Measurements from ENCODE around the gene PDE4B. TPM values are rescaled to one million over a fixed set of nuclear protein-coding genes. Genes with fewer than 3 reads are reported as not detected.
"Not testable (repeated sequence)": the region's sequence is repeated elsewhere in the genome, so short reads cannot be mapped to it uniquely, and the experiment has no call there.

The PDE4B gene
- total RNA-seq, 2 donors from 2014 or later = 60.3 to 78.5 TPM

DNA sequence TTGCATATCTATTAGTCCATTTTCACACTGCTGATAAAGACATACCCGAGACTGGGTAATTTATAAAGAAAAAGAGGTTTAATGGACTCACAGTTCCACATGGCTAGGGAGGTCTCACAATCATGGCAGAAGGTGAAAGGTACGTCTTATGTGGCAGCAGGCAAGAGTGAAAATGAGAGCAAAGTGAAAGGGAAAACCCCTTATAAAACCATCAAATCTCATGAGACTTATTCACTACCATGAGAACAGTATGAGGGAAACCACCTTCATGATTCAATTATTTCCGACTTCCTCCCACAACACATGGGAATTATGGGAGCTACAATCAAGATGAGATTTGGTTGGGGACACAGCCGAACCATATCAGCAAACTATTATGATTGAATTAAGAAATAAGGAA lies 335.9 kb downstream of the PDE4B start:
- H3K4me3 Mint-ChIP-seq; H3K36me3 Mint-ChIP-seq (ENCODE audit: low read depth); H3K4me1 Mint-ChIP-seq; H3K27me3 Mint-ChIP-seq; H3K9me3 Mint-ChIP-seq; H3K27ac Mint-ChIP-seq: not testable (repeated sequence)
- ATAC-seq (replicated peaks) = peak; percentile 87

DNA sequence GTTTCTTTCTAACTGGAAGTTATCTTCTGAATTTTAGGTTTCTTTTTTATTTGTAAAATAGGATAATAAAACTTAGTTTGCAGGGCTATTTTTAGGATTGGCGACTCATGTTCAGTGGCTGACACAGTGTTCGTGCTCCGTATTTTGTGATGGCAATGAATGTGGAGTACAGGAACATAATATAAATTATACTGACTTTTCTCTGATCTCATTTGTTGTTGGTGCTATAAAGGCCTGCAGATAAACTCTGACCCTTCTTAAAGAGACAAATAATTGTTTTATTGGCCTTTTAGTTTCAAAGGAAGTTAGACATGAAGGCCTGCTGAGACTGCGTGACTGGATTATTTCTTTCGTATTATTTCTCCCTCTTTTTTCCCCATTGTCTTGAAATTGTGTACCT lies 339.6 kb downstream of the PDE4B start:
- Mint-ChIP-seq H3K27ac (no peak overlapping the region), H3K9me3 (peaks cover 4% of the 10 kb centered on the region), H3K4me3 (no peak overlapping the region), H3K4me1 (peaks cover 14% of the 10 kb centered on the region), H3K36me3 (ENCODE audit: low read depth) (no peaks in the 10 kb centered on the region), H3K27me3 (peaks cover 14% of the 10 kb centered on the region)
- no peak for ATAC-seq (replicated peaks)

DNA sequence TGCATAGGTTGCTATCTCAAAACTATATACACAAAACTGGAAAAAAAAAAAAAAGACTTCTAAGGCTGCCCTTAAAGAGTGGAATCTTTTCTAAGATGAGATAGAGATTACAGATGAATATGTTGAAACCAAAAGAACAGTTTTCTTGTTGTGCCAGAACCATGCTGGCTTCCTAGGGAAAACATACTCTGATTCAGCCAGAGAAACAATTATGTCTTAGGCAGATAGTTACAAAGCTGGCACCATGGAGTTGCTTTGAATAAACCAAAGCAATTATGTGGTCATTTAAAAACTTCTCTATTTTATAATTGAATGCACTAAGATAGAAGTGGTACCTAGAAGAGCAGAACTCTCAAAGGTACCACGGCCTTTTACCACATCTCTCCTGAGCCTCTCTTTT lies 341.3 kb downstream of the PDE4B start:
- H3K9me3 Mint-ChIP-seq = no peaks in the 10 kb centered on the region
- peaks cover 14% of the 10 kb centered on the region for H3K27me3 Mint-ChIP-seq
- no peak overlapping the region for H3K27ac Mint-ChIP-seq
- H3K4me1 Mint-ChIP-seq = peaks cover 9% of the 10 kb centered on the region
- no peak overlapping the region for H3K4me3 Mint-ChIP-seq
- H3K36me3 Mint-ChIP-seq (ENCODE audit: low read depth) = no peaks in the 10 kb centered on the region
- ATAC-seq (replicated peaks) = no peak

DNA sequence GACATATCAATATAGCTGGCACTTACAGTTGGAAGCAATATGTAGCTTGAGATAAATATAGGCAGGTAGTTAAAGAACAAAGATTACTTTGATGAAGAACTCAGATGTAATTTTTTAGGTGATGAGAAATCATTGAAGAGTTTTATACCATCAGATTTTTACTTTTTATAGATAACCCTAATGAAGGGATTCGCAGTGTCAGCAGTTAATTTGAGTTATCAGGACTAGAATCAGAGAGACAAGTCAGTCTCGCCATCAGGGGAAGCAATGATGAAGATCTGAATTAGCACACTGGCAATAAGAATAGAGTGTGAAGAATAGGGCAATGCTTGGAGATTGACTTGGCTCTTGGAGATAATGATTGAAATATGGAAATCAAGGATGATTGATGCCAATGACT lies 342.5 kb downstream of the PDE4B start:
- peaks cover 14% of the 10 kb centered on the region for H3K27me3 Mint-ChIP-seq
- ATAC-seq (replicated peaks) = no peak
- H3K27ac Mint-ChIP-seq = no peak overlapping the region
- no peaks in the 10 kb centered on the region for H3K36me3 Mint-ChIP-seq (ENCODE audit: low read depth)
- no peaks in the 10 kb centered on the region for H3K9me3 Mint-ChIP-seq
- H3K4me3 Mint-ChIP-seq = no peak overlapping the region
- H3K4me1 Mint-ChIP-seq = peaks cover 9% of the 10 kb centered on the region

DNA sequence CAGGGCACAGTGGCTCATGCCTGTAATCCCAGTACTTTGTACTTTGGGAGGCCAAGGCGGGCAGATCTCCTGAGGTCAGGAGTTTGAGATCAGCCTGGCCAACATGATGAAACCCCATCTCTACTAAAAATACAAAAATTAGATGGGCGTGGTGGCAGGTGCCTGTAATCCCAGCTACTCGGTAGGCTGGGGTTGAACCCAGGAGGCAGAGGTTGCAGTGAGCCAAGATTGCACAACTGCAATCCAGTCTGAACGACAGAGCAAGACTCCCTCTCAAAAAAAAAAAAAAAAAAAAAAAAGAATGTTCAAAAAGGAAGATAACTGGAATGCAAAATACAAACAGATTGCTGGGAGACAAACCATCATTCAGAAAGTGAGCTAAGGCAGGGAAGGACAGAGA lies 343.7 kb downstream of the PDE4B start:
- H3K27ac Mint-ChIP-seq; H3K4me1 Mint-ChIP-seq; H3K9me3 Mint-ChIP-seq; H3K36me3 Mint-ChIP-seq (ENCODE audit: low read depth); ATAC-seq (replicated peaks); H3K4me3 Mint-ChIP-seq: not testable (repeated sequence)
- peaks cover 14% of the 10 kb centered on the region for H3K27me3 Mint-ChIP-seq

DNA sequence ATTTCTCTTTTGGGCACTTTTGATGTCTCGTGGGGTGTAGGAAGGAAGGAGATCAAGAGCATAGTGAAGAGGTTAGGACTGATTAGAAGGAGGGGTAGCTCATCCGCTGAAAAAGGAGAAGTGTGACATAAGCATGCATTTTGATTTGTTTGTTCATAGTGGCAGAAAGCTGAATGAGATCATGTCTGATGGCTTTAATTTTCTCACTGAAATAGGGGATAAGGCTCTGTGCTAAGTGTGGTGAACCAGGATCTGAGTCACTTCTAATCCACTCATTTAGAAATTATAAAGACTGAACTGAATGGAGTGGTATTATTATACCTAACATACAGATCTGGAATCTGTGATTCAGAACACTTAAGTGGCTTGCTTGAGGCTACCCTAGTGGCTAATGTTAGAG lies 344.5 kb downstream of the PDE4B start:
- Mint-ChIP-seq H3K4me1 (peaks cover 9% of the 10 kb centered on the region), H3K27me3 (peaks cover 14% of the 10 kb centered on the region), H3K9me3 (no peaks in the 10 kb centered on the region), H3K36me3 (ENCODE audit: low read depth) (no peaks in the 10 kb centered on the region), H3K4me3 (no peak overlapping the region), H3K27ac (no peak overlapping the region)
- peak; percentile 96 for ATAC-seq (replicated peaks)

DNA sequence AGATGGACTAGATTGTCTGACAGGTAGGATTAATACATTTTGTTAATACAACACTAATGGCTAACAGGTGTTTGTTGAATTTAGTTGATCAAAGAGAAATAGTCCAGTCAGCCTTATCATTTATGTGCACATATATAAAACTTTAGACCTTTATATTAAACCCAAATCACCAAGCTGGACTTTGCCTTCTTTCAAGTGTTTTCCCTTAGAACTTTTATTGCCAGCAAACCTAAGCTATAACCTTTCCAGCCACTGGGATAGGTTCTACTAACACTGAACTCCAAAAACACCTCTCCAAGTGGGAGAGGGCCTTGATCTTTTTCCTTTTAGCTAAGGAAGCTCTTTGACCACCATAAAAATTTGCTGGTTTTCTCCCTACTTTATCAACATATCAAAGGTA lies 345.9 kb downstream of the PDE4B start:
- Mint-ChIP-seq H3K27me3 (peaks cover 14% of the 10 kb centered on the region), H3K27ac (no peak overlapping the region), H3K9me3 (no peaks in the 10 kb centered on the region), H3K4me3 (no peak overlapping the region), H3K36me3 (ENCODE audit: low read depth) (no peaks in the 10 kb centered on the region), H3K4me1 (peaks cover 9% of the 10 kb centered on the region)
- ATAC-seq (replicated peaks) = no peak

DNA sequence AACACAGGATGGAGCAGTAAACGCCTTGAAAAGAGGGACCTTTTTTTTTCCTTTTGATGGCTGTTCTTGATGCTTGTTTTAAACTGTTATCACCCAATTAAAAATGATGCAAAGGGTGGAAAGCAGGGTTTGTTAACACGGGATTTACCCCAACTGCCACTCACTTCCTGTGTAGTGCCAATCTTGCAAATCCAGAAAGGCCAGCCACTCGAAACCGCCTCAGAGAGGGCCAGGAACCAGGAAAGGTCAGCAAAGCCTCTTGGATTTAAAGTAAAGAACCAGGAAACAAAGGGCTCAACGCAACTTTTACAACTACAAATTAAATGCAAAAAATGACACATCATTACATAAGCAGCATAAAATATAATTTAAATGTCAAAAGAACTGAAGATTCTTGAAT lies 347.4 kb downstream of the PDE4B start:
- peaks cover 10% of the 10 kb centered on the region for H3K27me3 Mint-ChIP-seq
- no peaks in the 10 kb centered on the region for H3K36me3 Mint-ChIP-seq (ENCODE audit: low read depth)
- no peak overlapping the region for H3K4me3 Mint-ChIP-seq
- no peaks in the 10 kb centered on the region for H3K9me3 Mint-ChIP-seq
- ATAC-seq (replicated peaks) = no peak
- H3K27ac Mint-ChIP-seq = no peak overlapping the region
- H3K4me1 Mint-ChIP-seq = peaks cover 9% of the 10 kb centered on the region

DNA sequence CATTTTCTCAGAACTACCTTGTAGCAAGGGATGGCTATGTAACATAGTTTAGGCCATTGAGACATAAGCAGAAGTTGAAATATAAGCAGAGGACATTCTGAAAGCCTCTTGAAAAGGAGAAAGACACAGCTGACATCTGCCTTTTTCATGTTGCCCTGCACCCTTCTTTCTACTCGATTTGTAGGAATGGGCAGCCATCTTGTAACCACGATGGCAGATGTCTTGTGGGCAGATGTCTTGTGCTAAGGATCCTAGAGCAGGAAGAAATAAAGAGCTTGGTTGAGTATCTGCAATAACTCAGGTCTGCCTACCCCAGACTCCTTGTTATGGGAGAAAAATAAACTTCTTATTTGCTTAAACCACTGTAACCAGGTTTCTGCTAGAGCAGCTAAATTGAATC lies 351.0 kb downstream of the PDE4B start:
- Mint-ChIP-seq H3K27me3 (no peaks in the 10 kb centered on the region), H3K4me1 (no peaks in the 10 kb centered on the region), H3K27ac (no peak overlapping the region), H3K4me3 (no peak overlapping the region), H3K36me3 (ENCODE audit: low read depth) (no peaks in the 10 kb centered on the region), H3K9me3 (no peaks in the 10 kb centered on the region)
- no peak for ATAC-seq (replicated peaks)

DNA sequence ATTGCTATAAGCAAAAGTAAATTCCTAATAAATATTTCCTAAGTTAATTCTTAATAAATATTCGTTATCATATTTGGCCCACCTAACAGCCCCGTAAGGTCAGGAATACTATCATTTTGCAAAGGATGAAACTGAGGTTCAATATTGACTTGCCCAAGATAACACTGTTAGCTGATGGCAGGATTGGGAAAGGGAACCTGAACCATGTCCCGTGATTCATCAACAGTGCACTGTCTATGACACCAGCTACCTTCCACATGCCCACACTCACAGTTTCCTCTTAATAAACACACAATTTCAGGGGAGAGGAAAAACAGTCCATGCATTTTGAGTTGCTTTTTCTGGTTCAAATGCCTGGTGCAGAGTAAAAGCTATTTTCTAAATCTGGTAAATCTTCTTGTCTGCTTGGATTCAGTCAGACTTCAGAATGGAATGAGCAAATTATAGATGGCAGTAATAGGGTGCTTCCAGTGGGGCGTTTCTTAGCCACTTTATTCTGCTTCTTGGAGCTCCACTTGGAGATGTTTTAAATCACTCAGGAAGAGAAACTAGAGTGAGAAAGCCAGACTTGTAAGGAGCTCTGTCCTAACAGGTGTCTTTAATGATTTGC lies 354.6 kb downstream of the PDE4B start:
- Mint-ChIP-seq H3K9me3 (no peaks in the 10 kb centered on the region), H3K27me3 (peaks cover 9% of the 10 kb centered on the region), H3K4me3 (no peak overlapping the region), H3K4me1 (no peaks in the 10 kb centered on the region), H3K27ac (no peak overlapping the region), H3K36me3 (ENCODE audit: low read depth) (no peaks in the 10 kb centered on the region)
- ATAC-seq (replicated peaks) = no peak

DNA sequence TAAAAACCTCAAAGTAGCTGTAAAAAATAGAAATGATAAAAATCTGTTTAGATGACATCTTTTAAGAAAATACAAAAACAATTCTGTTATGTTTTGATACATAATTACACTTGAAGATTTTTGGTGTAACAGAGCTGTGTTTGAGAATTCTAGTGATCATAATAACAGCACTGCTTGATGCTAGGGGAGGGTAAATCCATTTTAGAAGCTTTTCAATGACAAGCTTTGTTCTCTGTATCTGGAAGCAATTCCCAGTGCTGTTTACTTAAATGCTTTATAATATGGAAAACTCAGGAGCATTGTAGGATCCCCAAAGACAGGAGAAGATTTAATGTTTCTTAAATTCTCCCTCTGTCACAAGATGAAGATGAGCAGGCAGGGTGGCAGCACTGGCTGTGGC lies 359.3 kb downstream of the PDE4B start:
- Mint-ChIP-seq H3K27ac (no peak overlapping the region), H3K9me3 (no peaks in the 10 kb centered on the region), H3K4me1 (no peaks in the 10 kb centered on the region), H3K4me3 (no peak overlapping the region), H3K36me3 (ENCODE audit: low read depth) (no peaks in the 10 kb centered on the region), H3K27me3 (peaks cover 25% of the 10 kb centered on the region)
- no peak for ATAC-seq (replicated peaks)

DNA sequence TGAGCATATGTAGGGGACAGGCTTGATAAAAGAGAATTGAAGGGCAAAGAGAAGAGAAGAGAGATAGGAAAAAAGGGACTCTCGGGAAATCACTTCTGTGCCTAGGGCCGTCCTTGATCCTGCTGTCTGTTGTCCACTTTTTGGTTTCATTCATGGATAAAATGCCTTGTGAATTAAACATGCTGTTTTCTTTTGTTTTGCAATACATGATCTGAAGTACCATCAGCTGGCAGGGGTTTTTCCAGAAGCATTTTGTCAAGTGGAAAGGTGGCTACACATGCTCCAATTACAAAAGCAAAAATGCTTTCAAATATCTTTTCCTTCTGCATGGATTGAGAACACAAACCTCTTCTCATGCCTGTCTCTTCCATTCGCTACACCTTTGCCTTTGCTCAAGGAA lies 361.7 kb downstream of the PDE4B start:
- H3K4me1 Mint-ChIP-seq = peaks cover 4% of the 10 kb centered on the region
- H3K27ac Mint-ChIP-seq = no peak overlapping the region
- no peak overlapping the region for H3K4me3 Mint-ChIP-seq
- H3K36me3 Mint-ChIP-seq (ENCODE audit: low read depth) = no peaks in the 10 kb centered on the region
- H3K9me3 Mint-ChIP-seq = peaks cover 3% of the 10 kb centered on the region
- no peak for ATAC-seq (replicated peaks)
- H3K27me3 Mint-ChIP-seq = peaks cover 29% of the 10 kb centered on the region

DNA sequence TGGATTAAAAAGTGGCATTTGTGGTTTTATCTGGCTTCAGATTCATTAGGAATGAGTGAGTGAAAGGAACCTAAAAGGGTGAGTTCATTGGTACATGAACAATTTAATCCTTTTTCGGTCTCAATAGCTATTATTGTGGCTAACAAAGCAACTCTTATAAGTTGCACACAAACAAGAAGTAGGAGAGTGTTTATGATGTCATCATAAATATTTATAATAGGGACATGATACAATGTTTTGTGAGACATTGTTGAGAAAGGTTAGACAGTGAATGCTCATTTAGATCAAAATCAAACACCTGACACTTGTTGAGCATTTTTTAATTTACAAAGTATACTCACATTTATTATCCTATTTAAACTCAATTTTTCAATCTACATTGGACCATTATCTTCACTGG lies 363.4 kb downstream of the PDE4B start:
- no peak overlapping the region for H3K4me3 Mint-ChIP-seq
- peaks cover 3% of the 10 kb centered on the region for H3K9me3 Mint-ChIP-seq
- H3K27me3 Mint-ChIP-seq = peaks cover 34% of the 10 kb centered on the region
- H3K4me1 Mint-ChIP-seq = peaks cover 4% of the 10 kb centered on the region
- no peak overlapping the region for H3K27ac Mint-ChIP-seq
- no peak for ATAC-seq (replicated peaks)
- H3K36me3 Mint-ChIP-seq (ENCODE audit: low read depth) = no peaks in the 10 kb centered on the region

DNA sequence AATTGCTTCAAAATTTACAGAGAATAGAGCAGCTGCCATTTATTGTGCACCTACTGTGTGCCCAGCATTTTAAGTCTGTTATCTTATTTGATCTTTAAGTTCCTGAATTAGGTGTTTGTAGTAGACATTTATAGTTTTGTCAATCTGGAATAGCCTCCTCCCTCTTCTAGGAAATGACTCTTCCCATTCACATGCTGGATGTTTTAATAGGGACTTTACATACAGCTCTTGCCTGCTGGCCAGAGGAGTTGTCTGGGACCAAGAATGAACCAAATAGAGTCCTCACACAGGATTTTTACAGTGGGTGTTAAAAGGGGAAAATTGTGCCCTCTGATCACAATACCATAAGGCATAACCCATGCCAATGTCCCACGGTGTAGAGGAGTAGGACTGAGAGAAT lies 367.1 kb downstream of the PDE4B start:
- Mint-ChIP-seq H3K36me3 (ENCODE audit: low read depth) (no peaks in the 10 kb centered on the region), H3K27me3 (peaks cover 17% of the 10 kb centered on the region), H3K4me1 (peaks cover 4% of the 10 kb centered on the region), H3K9me3 (peaks cover 3% of the 10 kb centered on the region), H3K27ac (no peak overlapping the region), H3K4me3 (no peak overlapping the region)
- ATAC-seq (replicated peaks) = no peak

DNA sequence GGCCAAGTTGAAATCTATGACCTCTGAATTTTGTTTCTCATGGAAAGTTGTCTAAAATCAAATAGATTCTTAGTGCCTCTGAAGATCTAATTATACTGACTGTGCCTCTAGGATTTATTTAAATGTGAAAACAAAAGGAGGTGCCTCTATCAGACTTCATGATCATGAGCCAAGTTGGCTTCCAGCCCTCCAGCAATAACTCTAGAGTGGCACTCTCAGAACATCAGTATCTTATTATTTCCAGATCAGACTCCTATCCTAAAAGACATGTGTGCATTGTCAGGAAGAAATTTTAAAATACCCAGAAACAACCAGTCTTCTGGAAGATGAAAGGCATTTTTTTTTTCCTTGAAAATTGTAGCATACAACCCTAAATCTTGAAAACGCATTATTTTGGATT lies 368.0 kb downstream of the PDE4B start:
- H3K4me3 Mint-ChIP-seq = no peak overlapping the region
- peaks cover 17% of the 10 kb centered on the region for H3K27me3 Mint-ChIP-seq
- no peak for ATAC-seq (replicated peaks)
- H3K36me3 Mint-ChIP-seq (ENCODE audit: low read depth) = no peaks in the 10 kb centered on the region
- H3K9me3 Mint-ChIP-seq = peaks cover 3% of the 10 kb centered on the region
- H3K27ac Mint-ChIP-seq = no peak overlapping the region
- peaks cover 4% of the 10 kb centered on the region for H3K4me1 Mint-ChIP-seq

DNA sequence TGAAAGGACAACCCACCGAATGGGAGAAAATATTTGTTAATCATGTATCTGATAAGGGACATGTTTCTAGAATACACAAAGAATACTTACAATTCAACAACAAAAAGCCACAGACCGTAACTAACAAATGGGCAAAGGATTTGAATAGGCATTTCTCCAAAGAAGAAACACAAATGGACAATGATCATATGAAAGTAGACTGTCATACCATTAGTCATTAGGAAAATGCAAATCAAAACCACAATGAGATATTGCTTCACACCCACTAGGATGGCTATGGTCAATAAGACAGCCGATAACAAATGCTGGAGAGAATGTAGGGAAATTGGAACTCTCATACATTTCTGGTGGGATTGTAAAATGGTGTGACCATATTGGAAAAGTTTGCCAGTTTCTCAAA lies 374.1 kb downstream of the PDE4B start:
- H3K4me3 Mint-ChIP-seq = no peak overlapping the region
- no peak for ATAC-seq (replicated peaks)
- H3K36me3 Mint-ChIP-seq (ENCODE audit: low read depth) = no peaks in the 10 kb centered on the region
- peaks cover 6% of the 10 kb centered on the region for H3K4me1 Mint-ChIP-seq
- no peaks in the 10 kb centered on the region for H3K9me3 Mint-ChIP-seq
- H3K27ac Mint-ChIP-seq = no peak overlapping the region
- H3K27me3 Mint-ChIP-seq = peaks cover 4% of the 10 kb centered on the region

All from activated T-helper 17 cell treated with anti-CD3 and anti-CD28 coated beads, Interleukin-2, amount 50 U/mL, for 72 hours (primary cell).